Aorta (tissue), 5 donors: ENCODE results near the gene NKD2. TPM values are rescaled to one million over a fixed set of nuclear protein-coding genes. Genes with fewer than 3 reads are reported as not detected.
A peak's percentile ranks its signal among the peaks of the same experiment; 100 is the strongest.

ENCODE experiments used
- ATAC-seq: fragments of 200-7000 bp; cut with Tn5 transposase; one replicate; pipeline ENCODE4 v1.9.1; 2022; ENCODE audit warnings: moderate library complexity; ENCODE audit not compliant: low FRiP score
- DNase-seq, 2 donors: peaks; one replicate each; pipeline ENCODE4 v3.0.0-alpha.2; 2020
- H3K27ac ChIP-seq, 2 donors: one replicate each; pipeline ENCODE4 v1.5.1; 2013; ENCODE audit warnings: low read length in 2 of 2, mild to moderate bottlenecking in 2 of 2, moderate library complexity in 2 of 2, control low read depth in 1 of 2, inconsistent platforms in 1 of 2, low read depth in 1 of 2
- H3K27me3 ChIP-seq, 2 donors: one replicate each; pipeline ENCODE4 v1.6.1; 2013; ENCODE audit warnings: control low read depth in 1 of 2, low read length in 1 of 2, mild to moderate bottlenecking in 1 of 2, moderate library complexity in 1 of 2; ENCODE audit not compliant: insufficient read depth in 2 of 2, control insufficient read depth in 1 of 2
- H3K36me3 ChIP-seq, 2 donors: one replicate each; pipeline ENCODE4 v1.6.1; 2013; ENCODE audit warnings: control low read depth in 1 of 2, low read length in 1 of 2, mild to moderate bottlenecking in 1 of 2; ENCODE audit not compliant: insufficient read depth in 2 of 2, control insufficient read depth in 1 of 2
- H3K4me1 ChIP-seq, 2 donors: one replicate each; pipeline ENCODE4 v1.6.1; 2013; ENCODE audit warnings: low read length in 2 of 2, control low read depth in 1 of 2, mild to moderate bottlenecking in 1 of 2, moderate library complexity in 1 of 2; ENCODE audit not compliant: insufficient read depth in 2 of 2, control insufficient read depth in 1 of 2
- H3K4me3 ChIP-seq, 2 donors: one replicate each; pipeline ENCODE4 v1.5.1; 2013; ENCODE audit warnings: low read length in 2 of 2, control low read depth in 1 of 2, mild to moderate bottlenecking in 1 of 2
- H3K9me3 ChIP-seq: one replicate; pipeline ENCODE4 v1.6.1; 2013; ENCODE audit warnings: mild to moderate bottlenecking, low read length; ENCODE audit not compliant: control insufficient read depth
- WGBS, 2 donors: extraction: QIAGEN DNeasy Blood & Tissue Kit; methylation state at CpG; one replicate each; pipeline ENCODE4 v1.1.7; 2013; 5-methylcytosine and 5-hydroxymethylcytosine counted together
- intact Hi-C, 2 donors: fragments of 100-400 bp; cut with DNase I; formaldehyde crosslinking; loops; one replicate each; pipeline versions ENCODE4 v1.14.2 to v1.15.0; 2022
- polyA plus RNA-seq, 2 donors: library from polyadenylated mRNA; stranded (reverse); fragments of 200-250 nt; gene quantifications; one replicate each; pipeline ENCODE4 v1.2.3, GENCODE V29; 2013
- total RNA-seq, 2 donors: library from RNA; stranded (reverse); fragmentation: NEBNext Ultra II Directional; extraction: Animal tissue kit (Norgen Biotek cat#: 25700); gene quantifications; one replicate each; pipeline ENCODE4 v1.2.1, GENCODE V29; 2021
- donor health status: healthy with polysubstance abuse.
- donor health status: Bipolar disorder and iron deficiency.
- donor health status: DM: no; HTN: no; CAD: no.
- donor health status: DM: no; HTN: no; CAD: no.
- donor health status: DM: yes; HTN: yes; CAD: no.

The NKD2 gene
- total and polyA plus RNA-seq, 4 donors, result 0.10 to 6.8 (median 2.8) TPM; not detected in 1

DNA sequence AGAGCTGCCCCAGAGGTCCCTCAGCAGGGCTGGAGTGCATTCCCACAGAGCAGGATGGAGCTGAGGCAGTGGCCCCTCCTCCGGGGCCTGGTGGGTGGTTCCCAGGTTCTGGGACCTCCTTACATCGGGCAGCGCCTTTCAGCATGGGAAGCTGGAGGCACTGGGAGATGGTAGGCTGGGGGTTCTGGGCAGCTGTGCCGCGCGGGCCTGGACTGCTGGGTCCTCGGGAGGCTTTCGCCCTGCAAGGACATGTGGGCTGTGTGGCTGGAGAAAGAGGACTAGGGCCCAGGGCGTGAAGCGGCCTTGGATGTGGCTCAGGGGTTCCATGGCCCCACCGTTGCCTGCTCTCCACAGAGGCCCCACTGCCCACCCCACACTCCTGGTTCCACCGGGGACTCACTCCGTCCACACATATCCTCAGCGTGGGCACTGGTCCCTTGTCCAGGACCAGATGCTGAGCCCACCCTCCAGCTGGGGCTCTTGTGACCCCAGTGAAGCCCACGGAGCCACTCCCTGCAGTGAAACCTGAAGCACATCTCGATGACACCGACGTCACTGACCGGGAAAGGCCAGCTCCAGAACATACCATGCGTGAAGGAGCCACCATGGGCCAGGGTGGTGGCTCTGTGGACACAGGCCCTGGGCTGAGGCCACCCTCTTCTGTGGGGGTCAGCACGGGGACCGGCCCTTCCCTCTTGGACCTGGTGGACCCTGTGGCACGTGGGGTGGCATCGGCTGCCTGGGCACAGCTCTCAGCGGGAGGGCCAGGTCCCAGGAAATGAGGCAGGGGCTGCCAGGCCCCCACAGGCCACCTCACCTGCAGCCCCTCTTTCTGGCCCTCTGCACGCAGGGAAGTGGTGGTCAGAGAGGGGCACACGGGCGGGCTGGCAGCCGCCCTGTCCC lies 31.5 kb upstream of the NKD2 start:
- Histone ChIP-seq H3K36me3 (no peaks in the 10 kb centered on the region), H3K9me3 (no peaks in the 10 kb centered on the region), H3K4me1 (no peaks in the 10 kb centered on the region), H3K4me3 (no peak overlapping the region), H3K27ac (no peak overlapping the region), H3K27me3 (no peaks in the 10 kb centered on the region)
- ATAC-seq, result peak; percentile 56
- DNase-seq, result peak in 1 of 2 donors; percentile 38
- 86 to 92% methylated on average over 23 to 29 of the region's 29 CpGs for WGBS, 2 donors
- intact Hi-C loops, result no loop called here

DNA sequence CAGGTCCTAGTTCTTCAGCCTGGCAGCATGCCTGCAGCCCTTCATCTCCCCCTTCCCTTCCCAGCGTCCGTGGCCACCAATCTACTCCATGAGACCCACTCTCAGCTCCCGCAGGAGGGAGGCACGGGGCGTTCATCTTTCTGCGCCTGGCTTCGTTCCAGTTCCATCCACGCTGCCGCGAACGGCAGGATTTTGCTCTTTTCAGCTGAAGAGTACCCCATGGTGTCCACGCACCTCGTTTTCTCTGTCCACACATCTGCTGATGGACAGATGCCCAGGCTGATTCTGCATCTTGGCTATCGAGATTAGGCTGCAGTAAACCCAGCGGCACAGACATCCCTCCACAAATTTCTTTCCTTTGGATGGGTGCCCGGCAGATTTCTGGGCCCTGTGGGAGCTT lies 30.5 kb upstream of the NKD2 start:
- H3K4me3 ChIP-seq, result no peak overlapping the region

DNA sequence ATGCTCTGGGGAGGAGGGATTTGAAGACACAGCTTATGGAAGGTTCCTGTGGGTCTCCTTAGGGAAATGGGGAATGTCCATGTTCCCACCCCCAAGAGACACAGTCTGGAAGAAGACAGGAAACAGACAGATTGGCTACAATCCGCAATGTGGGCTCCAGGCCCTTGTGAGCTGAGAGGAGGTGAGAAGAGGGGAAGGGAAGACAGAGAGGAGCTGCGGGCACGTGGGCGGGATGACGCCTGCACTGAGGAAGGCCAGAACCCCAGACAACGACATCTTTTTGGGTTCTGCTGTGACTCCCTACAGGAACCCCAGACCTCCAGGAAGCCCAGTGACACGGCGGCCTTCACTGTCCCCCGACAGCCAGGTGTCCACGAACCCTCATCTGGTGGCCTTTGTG lies 29.9 kb upstream of the NKD2 start:
- no peaks in the 10 kb centered on the region for H3K9me3 ChIP-seq
- H3K27me3 ChIP-seq, result no peaks in the 10 kb centered on the region
- ATAC-seq, result no peak
- DNase-seq, result peak in 1 of 2 donors; percentile 20
- H3K36me3 ChIP-seq, result no peaks in the 10 kb centered on the region
- no peak overlapping the region for H3K27ac ChIP-seq
- no peaks in the 10 kb centered on the region for H3K4me1 ChIP-seq
- intact Hi-C loops, result no loop called here
- 77 to 78% methylated on average over 10 of the region's 10 CpGs for WGBS, 2 donors
- H3K4me3 ChIP-seq, result no peak overlapping the region

More for the DNA sequence above, 30.5 kb upstream of the NKD2 start:
- Histone ChIP-seq H3K27me3 (no peaks in the 10 kb centered on the region), H3K4me1 (no peaks in the 10 kb centered on the region), H3K27ac (no peak overlapping the region), H3K9me3 (no peaks in the 10 kb centered on the region), H3K36me3 (no peaks in the 10 kb centered on the region)
- ATAC-seq, result no peak
- peak in 1 of 2 donors; percentile 19 for DNase-seq
- intact Hi-C loops, result no loop called here
- 16 to 35% methylated on average over 16 of the region's 16 CpGs for WGBS, 2 donors

DNA sequence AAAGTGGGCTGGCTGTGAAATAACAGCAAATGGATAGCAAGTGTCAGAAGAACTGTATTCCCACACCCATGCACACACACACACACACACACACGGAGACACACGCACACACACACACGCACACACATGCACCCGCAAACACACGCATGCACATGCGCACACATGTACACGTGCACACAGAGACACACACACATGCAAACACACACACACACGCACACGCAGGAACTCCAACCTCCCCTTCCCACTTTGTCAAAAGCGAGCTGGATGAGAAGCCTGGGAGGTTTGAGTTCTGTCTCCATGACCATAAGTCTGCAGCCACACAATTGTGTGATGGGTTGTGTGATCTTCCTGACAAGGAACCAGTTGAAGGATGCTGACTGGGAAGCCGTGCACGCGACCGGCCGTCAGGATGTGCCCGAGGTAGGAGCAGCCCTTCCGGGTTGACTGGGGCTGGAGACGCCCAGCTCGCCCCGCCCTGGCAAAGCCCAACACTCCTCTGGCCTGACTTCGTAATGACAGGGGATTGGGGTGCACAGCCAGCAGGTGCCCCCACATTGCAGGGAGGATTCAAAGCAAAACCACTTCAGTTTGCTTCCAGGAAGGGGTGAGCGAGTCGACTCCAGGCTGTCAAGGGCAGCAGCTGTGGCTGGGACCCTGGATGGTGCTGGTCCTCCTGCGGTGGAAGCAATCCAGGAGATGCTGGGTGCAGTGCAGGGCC lies 29.3 kb upstream of the NKD2 start:
- Histone ChIP-seq H3K4me3 (no peak overlapping the region), H3K27ac (no peak overlapping the region), H3K4me1 (no peaks in the 10 kb centered on the region), H3K9me3 (no peaks in the 10 kb centered on the region), H3K36me3 (no peaks in the 10 kb centered on the region), H3K27me3 (no peaks in the 10 kb centered on the region)
- DNase-seq, result peak in 1 of 2 donors; percentile 23
- WGBS, 2 donors, result 94 to 96% methylated on average over 24 of the region's 24 CpGs
- intact Hi-C loops, result no loop called here
- ATAC-seq, result peak; percentile 49

DNA sequence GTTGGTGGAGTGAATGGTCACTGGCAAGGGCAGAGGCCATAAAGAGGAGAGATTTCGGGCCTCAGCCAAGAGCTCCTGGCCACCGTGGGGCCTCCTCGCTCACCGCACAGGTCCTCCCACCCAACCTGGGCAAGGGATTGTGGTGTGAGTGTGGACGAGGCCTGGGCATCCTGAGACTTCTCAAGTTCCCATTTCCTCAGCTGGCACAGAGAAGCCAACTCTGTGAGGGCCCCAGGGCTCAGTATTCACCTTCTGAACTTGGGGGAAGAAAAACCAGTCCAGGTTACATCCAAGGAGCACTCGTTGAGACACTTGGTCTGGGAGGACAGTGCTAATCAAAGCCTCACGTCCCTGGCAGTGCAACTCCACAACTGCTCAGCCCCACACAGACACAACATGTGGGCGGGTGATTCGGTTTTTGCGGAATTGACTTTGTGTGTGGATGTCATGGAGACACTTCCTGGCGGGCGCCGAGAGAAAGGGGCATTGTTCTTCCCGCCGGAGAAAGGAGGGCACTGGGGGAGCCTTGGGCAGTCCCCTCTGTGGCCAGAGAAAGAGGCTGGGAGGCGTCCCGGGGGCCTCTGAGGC lies 28.5 kb upstream of the NKD2 start:
- Histone ChIP-seq H3K4me3 (no peak overlapping the region), H3K27me3 (no peaks in the 10 kb centered on the region), H3K27ac (no peak overlapping the region), H3K36me3 (no peaks in the 10 kb centered on the region), H3K4me1 (no peaks in the 10 kb centered on the region), H3K9me3 (no peaks in the 10 kb centered on the region)
- intact Hi-C loops, result no loop called here
- ATAC-seq, result peak; percentile 49
- WGBS, 2 donors, result 79 to 84% methylated on average over 17 of the region's 17 CpGs
- peak in 1 of 2 donors; percentile 26 for DNase-seq

DNA sequence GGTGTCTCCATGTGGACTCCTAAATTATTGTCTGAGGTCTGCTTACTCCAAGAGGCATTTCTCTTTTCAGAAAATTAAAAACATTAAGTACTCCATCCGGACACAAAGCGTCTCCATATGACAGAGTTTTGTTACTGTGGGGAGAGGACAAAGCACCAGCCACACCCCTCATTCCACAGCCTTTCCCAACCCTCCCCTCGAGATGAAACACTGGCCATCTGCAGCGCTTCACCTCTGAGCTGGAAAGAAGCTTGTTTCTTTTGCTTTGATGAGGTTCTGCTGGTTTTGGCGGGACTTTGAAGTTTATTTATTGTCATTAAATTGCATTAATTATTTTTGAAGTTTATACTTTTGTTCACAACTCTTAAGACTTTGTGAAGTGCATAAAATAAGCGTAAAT lies 27.6 kb upstream of the NKD2 start:
- DNase-seq (no peak), ATAC-seq (no peak)
- WGBS, 2 donors, result 76 to 82% methylated on average over 6 of the region's 6 CpGs
- Histone ChIP-seq H3K4me1 (no peaks in the 10 kb centered on the region), H3K4me3 (no peak overlapping the region), H3K9me3 (no peaks in the 10 kb centered on the region), H3K36me3 (no peaks in the 10 kb centered on the region), H3K27me3 (no peaks in the 10 kb centered on the region), H3K27ac (no peak overlapping the region)
- intact Hi-C loops, result no loop called here

DNA sequence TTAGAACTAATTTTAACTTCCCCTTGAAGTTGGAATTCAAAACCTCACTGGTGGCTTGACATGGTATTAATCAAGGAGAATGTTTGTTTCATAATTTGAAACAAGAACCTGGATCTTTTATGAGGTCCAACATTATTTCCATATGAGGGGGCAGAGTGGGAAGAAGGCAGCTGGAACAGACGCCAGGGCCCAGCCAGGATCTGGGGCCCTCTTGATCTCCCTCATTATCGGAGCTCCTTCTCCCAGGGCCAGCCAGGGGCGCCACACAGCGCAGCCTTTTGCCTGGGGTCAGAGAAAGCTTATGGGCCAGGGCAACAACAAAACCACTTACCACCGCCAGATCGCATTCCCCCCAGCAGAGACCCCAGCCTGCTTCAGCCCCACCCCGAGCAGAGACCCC lies 27.1 kb upstream of the NKD2 start:
- intact Hi-C loops, result no loop called here
- WGBS, 2 donors, result 95 to 96% methylated on average over 7 of the region's 7 CpGs
- H3K4me1 ChIP-seq, result no peaks in the 10 kb centered on the region
- ATAC-seq, result no peak
- no peaks in the 10 kb centered on the region for H3K36me3 ChIP-seq
- DNase-seq, result peak in 1 of 2 donors; percentile 32
- H3K4me3 ChIP-seq, result no peak overlapping the region
- H3K9me3 ChIP-seq, result no peaks in the 10 kb centered on the region
- no peak overlapping the region for H3K27ac ChIP-seq
- H3K27me3 ChIP-seq, result no peaks in the 10 kb centered on the region

DNA sequence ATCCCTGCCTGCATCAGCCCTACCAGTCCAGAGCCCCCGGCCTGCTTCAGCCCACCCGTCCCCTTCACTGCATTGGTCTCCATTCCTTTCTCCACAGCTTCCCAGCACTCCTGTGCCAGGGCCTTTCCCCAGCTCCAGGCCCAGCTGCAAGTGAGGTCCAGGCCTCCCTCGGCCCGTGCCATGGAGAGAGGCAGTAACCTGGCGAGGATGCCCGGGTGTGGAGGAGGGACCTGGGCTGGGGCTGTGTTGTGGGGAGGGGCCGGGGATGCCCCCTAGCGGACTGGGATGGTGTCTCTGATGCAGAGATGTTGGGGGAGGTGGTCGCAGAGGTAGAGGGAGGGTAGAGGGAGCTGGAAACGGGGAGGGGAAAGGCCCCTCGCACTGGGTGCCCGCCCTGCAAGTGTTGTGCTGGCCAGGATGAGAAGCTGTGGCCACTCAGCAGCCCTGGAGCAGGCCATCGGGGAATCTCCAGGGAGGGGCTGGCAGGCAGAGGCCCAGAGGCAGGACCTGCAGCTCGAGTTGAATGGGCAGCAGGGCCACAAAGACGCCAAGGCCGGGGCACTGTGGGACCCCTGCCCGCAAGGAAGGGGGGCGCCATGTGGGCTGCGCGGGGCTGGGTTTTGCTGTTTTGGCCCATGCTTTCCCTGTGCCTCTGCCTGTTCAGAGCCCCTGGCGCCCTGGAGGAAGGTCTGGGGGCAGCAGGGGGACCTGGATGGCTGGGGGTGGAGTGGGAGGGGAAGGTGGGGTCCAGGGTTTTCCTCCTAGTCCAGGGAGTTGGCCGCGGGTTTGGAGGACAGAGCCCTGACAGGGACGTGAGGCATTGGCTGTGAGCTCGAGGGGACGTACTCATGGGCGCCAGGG lies 26.0 kb upstream of the NKD2 start:
- peak; percentile 45 for ATAC-seq
- Histone ChIP-seq H3K9me3 (no peaks in the 10 kb centered on the region), H3K4me1 (no peaks in the 10 kb centered on the region), H3K36me3 (no peaks in the 10 kb centered on the region), H3K27me3 (no peaks in the 10 kb centered on the region), H3K4me3 (no peak overlapping the region), H3K27ac (no peak overlapping the region)
- intact Hi-C loops, result no loop called here
- DNase-seq, result peak in 1 of 2 donors; percentile 42
- WGBS, 2 donors, result 72 to 80% methylated on average over 27 of the region's 27 CpGs
